ENCODE data around the gene COMMD2.

- TF ChIP-seq POLR2A (IDR thresholded peaks at IDR 0.05) (no peak), CTCF (IDR thresholded peaks at IDR 0.05) (no peak)
Measured at GRCh38 chr3:149767720-149768119, 15.4 kb upstream of the COMMD2 start.
